NCI-H146 treated with DMSO at 0.1 percent for 48 hours (cell line): ENCODE measurements around the gene NTF3.

Experiments
- DNase-seq: peaks from one replicate; lab custom pipeline; 2025; ENCODE audit not compliant: unreplicated experiment; lab: John Stamatoyannopoulos, UW

NTF3 gene

DNA sequence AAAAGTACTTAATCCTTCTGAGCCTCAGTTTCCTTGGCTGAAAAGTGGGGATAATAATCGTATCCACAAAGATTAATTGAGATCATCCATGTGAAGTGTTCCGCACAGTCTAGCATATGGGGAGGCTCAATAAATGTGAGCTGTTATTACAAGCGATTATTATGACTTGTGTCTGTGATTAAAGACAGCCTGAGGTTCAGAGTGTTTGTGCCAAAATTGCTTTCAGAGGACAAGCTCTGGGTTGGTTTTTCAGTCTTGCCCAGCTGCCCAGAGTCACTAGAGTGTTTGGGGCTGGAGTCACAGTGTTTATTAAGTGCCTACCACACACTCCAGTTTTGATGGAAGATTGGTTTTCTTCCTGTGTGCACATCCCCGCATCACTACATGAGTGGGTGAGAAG is 53.5 kb downstream of the NTF3 start:
- DNase-seq, result no peak

DNA sequence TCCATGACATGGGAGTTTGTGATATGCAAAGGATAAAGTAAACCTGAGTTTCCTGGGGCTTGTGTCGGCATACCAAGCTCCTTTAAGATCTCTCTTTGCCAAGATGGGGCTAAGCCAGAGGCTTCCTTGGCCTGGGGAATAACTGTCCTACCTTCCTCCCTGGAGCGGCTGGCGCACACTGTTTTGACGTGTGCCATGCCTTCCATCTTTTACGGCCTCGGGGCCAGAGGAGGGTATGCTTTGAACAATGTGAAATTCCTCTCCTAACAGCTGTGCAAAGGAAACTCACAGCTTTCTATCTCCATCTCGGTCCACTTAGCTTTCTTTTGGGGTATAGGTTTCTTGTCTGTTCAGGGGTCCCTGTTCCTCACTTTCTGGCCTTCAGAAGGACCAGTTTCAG is 55.2 kb downstream of the NTF3 start:
- DNase-seq, result no peak

DNA sequence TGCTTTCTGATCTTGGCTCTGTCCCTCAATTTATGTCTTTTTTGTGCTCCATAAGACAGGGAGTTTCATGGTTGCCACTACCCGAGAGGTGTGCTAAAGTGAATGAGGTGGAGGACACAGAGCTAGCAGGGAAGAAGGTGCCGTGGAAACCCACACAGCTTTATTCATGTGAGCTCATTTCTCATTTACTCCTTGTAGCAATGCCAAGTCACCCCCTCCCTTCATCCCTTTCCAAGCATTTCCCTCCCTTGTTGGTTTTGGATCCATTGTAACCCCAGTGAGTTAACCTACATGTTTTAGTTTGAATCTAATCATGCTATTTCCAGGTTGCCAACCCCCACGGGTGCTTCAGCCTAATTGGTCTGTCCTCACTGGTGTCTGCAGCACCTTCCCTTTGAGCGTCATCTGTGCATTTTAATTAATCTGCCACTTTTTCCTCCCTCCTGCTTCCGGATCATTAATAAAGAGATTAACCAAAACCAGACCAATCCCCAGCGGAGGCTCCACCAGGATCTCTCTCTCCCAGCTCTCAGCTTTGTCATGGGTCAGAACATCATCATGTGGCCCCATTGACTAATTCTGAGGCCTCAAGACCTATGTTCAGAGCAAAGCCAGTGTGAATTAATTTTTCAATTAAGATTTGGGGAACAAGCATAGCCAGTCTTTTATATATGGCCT is 56.2 kb downstream of the NTF3 start:
- DNase-seq, result no peak

DNA sequence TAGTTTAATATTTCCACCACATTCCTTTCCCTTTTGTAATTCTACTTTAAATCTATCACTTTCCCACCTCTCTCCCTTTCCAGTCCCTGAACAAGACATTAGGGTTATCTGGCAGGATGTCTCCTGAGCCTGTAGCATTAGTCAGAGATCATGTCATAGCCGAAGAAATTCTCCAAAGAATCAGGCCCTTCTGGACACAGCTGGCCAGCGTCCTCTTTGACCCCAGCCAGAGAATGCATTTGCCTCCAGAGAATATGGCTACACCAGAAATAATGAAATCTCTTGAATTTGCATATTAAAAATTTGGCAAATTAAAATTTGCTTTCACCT is 56.7 kb downstream of the NTF3 start:
- DNase-seq, result no peak

DNA sequence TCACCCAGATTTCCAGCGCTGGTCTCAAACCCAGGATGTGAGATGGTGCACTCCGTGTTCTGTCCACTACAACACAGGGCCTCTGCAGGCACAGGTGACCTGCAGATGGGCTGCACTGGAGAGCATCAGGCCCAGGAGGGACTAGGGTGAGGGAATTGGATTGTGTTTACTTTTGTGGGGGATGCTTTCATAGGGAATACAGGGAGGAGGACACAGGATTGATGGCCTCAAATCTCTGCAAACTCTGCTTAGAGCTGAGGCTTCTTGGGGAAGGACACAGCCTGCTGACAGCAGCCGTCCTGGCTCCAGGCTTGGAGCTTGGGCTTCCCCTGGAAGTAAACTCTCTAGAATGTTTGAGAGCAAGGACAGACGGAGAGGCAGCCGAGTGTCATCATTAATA is 57.1 kb downstream of the NTF3 start:
- DNase-seq, result no peak

DNA sequence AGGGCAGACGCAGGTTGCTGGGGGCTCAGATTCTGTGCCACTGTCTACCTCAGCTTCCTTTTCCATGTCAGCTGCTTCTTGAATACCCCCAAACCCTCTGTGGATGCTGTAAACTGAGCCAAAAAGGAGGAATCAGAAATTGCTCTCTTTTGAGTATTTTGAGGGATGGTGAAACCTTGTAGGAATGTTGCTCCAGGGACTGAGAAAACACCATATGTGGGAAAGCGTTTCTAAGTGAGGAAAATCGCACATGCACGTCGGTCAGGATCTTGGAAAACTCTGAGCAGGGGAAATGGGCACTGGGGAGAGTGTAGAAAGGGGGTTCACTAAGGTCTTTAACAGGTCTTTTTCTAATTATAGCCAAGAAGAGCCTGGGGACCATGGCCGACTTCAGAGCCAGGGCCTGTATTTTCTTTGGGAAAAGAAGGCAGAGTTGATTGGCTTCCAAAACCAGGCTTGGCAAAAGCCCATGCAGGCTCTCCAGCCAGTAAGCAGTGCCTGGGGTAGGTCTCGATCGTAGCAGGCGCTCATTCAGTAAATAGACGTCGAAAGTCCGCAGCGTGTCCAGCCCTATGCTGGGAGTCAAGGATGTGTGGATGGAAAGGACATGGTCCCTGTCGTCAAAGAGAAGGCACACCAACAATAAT is 58.0 kb downstream of the NTF3 start:
- no peak for DNase-seq

DNA sequence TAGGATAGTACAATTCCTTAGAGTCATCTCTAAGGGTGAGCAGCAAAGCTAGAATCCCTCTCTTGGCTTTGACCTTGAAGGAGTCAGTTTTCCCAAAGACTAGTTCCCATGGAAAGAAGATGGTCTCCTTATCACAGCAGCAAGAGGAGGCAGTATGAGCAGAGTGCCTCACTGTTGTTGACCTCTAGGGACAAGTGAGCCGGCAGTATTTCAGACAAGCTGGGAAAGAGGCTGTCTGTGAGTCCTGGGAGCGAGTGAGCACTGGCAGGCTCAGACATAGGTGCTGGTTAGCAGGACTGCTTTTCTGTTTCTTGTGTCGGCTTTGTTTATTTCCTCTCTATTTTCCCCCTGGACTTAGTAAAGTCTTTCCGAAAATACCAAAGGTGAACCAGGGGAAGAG is 60.7 kb downstream of the NTF3 start:
- no peak for DNase-seq

DNA sequence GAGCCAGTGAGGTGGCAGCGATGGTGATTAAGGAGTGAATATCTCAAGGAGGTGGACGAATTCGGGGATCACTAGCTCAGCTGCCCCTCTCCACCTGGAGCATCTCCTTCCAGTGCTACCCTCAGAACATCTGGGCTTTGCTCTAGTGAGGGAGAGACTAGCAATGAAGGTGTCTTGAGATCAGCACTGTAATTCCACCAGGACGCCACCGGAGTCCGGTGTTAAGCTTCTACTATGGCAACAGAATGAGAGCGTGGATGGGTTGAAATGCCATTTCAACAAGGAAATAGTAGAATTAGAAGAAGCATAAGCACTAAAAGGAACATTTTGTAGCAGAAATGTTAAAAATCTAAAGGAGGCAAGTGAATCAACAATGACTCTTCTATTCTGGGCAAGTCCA is 61.1 kb downstream of the NTF3 start:
- no peak for DNase-seq

DNA sequence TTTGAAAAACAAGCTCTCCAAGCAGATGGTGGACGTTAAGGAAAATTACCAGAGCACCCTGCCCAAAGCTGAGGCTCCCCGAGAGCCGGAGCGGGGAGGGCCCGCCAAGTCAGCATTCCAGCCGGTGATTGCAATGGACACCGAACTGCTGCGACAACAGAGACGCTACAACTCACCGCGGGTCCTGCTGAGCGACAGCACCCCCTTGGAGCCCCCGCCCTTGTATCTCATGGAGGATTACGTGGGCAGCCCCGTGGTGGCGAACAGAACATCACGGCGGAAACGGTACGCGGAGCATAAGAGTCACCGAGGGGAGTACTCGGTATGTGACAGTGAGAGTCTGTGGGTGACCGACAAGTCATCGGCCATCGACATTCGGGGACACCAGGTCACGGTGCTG is 62.4 kb downstream of the NTF3 start:
- no peak for DNase-seq

DNA sequence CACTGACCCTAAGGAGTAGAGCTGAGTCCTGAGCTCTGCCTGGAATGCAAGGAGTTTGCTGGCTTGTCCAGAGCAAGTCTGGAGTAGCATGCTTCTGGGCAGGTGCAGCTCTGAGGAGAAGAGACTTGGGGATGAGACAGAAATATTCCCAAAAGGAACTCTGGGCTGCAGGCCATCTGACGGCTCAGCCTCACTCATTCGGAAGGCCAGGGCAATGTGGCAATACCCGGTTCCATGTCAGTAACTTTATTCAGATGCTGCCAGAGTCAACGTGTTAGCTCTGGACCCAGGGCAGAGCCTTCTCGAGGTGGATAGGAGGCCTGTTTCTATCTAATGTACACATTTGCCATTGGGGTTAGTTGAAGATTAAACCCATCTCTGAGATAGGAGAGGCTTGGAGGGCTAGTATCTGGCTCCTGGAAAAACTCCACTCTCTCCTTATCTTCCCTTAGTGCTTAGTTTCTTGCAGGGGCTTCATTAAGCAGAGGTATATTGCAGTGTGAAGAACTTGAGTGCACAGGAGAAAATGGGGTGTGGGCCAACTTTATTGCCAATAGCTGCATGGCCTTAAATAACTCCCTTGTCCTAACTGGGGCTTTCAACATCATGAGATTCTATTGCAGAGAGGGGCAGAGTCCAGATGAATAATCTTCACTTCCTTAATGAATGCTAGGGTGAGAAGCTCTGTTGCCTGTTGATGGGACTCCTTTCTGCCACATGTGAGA is 65.6 kb downstream of the NTF3 start:
- no peak for DNase-seq

DNA sequence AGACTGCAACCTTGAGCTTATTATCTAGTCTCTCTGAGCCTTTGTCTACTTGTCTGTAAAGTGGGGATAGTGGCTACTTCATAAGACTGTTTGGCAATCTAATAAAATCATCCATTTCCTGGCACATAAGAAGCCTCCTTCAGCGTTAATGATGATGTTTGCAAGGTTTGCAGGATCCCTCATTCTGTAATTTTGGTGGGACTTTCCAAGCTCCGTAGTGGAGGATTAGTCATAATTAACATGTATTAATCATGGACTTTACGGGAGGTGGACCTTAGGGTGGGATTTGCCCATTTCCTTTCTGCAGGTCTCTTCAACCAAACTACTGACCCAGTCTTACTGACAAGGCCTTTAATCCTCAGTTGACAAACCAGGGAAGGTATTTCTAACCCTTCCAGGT is 66.2 kb downstream of the NTF3 start:
- DNase-seq, result no peak

DNA sequence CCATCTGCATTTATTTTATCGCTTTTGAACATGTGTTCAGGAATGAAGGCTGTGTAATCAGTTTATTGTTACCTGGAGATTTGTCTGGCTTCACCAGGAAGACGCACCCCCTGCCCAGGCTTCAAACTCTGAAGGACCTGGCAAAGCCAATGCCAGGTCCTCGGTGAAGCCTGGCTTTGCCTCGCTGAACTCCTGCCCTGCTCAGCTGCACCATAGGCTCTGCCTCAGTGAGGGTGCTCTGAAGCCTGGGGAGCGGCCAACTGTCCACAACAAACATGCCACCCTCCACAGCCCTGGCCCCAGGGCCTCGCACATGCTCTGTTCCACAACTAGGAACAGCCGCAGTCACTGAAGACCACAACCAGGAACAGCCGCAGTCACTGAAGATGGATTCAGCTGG is 66.9 kb downstream of the NTF3 start:
- no peak for DNase-seq

DNA sequence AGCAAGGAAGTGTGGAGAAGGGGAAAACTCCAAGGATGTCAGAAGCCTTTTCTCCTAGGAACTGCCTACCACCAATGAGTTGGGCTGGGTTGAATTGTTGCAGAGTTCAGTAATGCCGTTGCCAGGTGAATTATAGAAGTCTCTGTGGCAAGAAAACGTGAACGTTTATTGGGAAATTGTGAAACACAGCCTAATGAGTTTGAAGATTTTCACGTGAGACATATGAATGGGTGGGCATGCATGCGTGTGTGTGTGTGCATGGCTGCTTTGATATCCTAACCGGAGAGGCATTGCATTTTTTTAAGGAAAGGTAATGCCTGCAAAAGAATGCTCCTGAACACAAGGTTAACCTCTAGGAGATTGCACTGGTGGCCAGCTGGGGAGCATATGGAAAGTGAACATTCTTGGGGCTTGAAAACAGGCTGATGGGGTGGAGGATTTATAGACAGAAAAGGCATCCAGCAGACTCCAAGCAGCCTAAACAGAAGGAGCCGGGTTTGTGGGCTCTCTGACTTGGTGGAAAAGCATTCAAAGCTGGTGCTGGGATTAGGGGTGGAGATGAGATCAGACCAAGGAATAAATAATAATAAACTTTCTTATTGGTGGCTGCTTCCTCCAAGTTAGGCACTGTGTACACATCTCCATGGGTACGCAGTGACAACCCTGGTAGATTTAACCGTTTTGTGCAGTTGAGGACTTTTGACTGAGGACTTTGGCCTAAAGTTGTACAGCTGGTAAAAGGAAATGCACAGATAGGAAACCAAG is 67.8 kb downstream of the NTF3 start:
- DNase-seq, result no peak

DNA sequence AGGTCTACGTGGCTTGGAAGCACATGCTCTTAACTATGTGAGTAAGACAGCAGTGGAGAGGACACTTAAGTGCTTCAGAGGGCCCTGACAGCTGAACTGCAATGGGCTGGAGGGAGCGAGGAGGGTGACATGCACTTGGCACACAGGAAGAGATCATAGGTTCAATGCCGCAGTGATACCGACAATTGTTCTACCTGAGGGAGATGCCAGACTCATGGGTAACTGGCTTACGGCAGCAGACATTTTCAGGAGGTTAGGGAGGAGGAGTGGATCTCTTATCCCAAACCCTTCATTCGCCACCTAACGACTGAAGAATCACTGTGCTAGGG is 68.4 kb downstream of the NTF3 start:
- DNase-seq, result no peak

DNA sequence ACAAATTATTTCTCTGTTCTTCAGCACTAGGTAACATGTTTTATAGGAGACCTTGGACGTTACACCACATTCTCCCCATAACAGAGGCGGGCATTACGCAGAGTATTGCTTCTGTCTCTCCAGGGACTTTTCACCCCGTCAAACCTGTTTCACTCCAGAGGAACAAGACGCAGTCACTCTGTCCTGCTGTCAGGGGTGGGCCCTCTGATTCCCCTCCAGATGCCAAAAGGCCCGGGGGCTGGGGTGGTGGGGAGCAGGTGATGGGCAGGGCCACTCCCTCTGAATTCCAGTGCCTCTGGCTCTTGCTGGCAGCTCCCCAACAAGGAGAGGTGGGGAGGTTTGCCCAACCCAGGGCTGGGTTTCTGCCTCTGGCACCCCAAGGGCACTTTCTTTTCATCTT is 71.9 kb downstream of the NTF3 start:
- no peak for DNase-seq

DNA sequence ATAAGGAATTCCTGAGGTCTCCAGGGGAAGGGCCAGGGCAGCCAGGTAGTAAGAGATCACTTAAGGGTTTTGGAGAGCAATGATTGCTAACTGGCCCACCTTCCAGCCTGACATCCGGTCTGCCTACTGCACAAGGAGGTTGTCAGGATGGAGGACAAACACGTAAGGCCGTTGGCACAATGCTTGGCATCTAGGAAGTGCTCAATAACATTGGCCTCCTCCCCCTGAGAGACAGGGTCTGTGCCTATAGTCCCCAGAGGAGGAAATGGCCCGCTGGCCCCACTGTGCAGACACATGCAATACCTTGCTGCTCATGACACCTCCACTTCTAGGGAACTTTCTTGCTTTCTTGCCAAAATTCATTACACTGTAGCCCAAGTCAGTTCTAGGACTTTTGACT is 73.2 kb downstream of the NTF3 start:
- no peak for DNase-seq

DNA sequence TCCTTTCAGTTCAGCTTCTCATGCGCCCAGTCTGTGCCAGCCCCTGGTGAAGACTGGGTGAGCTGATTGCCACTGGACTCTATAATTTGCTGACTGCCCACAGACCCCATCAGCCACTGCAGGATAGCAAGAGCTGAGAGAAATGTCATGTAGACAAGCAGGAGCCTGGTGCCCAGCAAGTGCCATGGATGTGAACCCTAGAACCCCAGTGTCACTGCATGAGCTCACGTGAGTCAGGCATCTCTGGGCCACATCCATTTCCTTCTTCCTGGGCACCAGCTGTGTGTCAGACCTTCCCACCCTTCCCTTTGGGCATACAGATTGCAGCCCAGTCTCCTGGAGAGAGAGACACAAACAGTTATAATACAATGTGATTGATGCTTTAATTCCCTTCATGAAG is 73.8 kb downstream of the NTF3 start:
- no peak for DNase-seq

DNA sequence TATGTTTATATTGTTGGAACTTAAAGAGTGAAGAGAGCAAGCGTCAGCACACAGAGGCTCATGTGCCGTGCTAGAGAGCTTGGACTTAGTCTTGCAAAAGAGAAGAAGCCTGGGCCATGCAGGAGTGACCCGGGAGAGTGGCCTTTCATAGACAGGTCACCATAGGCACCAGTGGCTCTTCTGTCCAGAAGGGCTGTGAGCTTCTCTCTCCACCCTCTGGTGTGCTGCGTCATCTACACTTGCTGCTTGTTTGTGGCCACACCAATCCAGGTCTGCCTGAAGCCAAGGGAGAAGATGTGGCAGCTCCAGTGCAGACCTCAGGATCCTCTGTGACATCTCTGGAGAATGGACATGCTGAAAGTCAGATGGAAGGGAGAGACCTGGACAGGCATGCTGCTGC is 74.4 kb downstream of the NTF3 start:
- DNase-seq, result no peak

DNA sequence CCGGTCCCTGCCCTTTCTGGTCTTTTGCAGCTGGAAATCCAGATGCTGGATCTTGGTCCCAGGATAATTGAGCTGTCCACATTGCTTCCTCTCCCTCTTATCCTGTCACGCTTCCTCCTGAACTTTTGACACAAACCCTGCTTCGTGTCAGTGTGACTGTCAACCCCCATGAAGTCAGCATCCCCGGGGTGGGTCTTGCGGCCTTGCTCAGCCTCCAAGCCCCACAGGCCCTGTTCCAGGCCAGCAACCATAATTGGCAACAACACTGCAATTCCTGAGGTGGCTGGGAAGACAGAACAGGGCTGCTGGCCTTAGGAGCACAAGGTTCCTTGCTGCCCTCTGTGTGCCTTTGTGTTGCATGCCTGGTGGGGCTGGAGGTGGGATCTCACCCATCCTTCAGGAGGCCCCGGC is 74.9 kb downstream of the NTF3 start:
- no peak for DNase-seq

DNA sequence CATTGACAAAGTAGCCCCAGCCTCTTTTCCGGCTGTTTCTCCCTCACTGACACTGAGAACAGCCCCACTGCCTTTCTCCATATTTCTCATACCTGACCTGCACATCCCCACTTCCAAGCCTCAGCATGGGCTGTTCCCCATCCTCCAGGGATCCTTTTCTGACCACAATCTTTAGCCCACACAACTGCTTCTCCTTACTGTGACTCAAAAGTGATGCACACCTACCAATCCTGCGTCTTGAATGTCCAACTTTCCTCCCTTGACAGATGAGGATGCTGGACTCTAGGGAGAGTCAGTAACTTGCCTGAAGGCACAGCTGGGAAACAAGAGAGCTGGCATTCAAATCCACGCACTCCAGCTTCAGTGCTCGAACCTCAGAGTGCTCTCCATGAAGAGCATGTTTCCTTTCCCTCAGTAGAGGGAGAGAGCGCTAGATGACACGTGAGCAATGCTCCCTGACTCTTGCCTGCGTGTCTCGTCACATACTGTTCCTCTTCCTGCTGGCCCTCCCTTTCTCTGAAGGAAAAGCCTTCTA is 75.6 kb downstream of the NTF3 start:
- DNase-seq, result no peak

DNA sequence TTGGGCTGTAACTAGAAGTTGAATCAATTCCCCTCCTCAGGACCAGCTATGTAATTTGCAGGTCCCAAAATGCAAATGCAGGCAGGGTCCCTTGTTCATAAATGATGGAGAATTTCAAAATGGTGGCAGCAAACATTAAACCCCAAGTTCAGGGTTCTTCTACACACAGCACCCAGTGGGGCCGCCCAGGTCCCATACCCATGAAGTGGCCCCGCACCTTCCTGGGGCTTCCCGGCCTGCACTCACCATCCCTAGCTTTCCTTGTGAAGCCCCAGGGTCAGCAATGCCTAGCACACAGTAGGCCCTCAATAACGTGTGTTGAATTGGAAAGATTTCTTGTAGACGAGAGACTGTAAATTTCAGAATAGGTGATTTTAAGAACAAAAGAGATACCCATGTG is 76.0 kb downstream of the NTF3 start:
- DNase-seq, result no peak

DNA sequence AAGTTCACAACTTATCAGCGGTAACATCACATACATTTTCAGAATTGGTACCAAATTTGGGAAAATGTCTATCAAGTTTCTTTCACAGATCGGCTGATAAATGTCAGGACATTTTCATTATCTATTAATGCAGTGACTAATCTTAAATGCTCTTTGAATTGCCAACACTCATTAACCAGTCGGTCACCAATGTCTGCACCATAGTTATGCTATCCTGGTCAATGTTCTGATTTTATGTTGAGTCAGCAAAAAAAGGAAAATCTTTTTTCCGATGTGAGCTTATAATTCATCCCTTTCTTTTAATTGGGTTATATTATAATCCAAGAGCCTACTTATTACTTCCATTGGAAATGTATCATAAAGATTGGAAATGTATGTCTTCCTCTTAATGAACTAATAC is 77.2 kb downstream of the NTF3 start:
- no peak for DNase-seq
